Activated CD4-positive, alpha-beta memory T cell treated with anti-CD3 and anti-CD28 coated beads, Interleukin-2, amount 10 ng/mL, durations not matched to agents 7 days and 5 days (primary cell): ENCODE results near the gene MRPS23. TPM values are rescaled to one million over a fixed set of nuclear protein-coding genes. Genes with fewer than 3 reads are reported as not detected.

Source experiments
- total RNA-seq, 2 experiments: library from RNA; stranded (reverse); gene quantifications; one replicate each; pipeline ENCODE4 v1.2.3, GENCODE V29; 2021

MRPS23 gene
- total RNA-seq, 2 experiments from 2014 or later = 30.8 to 35.3 TPM

Other genes with a start within 250 kb of the MRPS23 start
- not detected for gene CCDC182, start 104.7 kb downstream of the MRPS23 start, total RNA-seq
- under 1 TPM in 1 of 2 experiments, not detected in 1; 0.25 TPM for gene CUEDC1, start 105.4 kb upstream of the MRPS23 start, total RNA-seq
- gene VEZF1, start 138.2 kb upstream of the MRPS23 start, total RNA-seq = 10 to 100 TPM; 44.6 to 46.6 TPM
- gene SRSF1, start 157.2 kb upstream of the MRPS23 start, total RNA-seq = 100 to 1,000 TPM; 298 to 304 TPM
- gene DYNLL2, start 233.4 kb upstream of the MRPS23 start, total RNA-seq = 10 to 100 TPM; 29.4 to 29.7 TPM